ENCODE measurements around the gene HOXA10. TPM values are rescaled to one million over a fixed set of nuclear protein-coding genes. Genes with fewer than 3 reads are reported as not detected.

The HOXA10 gene
- total RNA-seq, 1 donor from 2014 or later: not detected

GRCh38 chr7:27165089-27165995, 8.8 kb downstream of the HOXA10 start, which contains the start of gene HOXA9:
Gene HOXA9 (minus strand): TSS chr7:27165537. CDS start chr7:27165457, 80 bp downstream.
- peak; percentile 32 for DNase-seq
- peaks cover 52% of the 10 kb centered on the region for H3K4me1 ChIP-seq
- H3K9me3 ChIP-seq (replicated peaks): no peaks in the 10 kb centered on the region
- no peak for TF ChIP-seq CTCF (IDR thresholded peaks at IDR 0.05; ENCODE audit: borderline replicate concordance)
- H3K27me3 ChIP-seq (ENCODE audit: low read depth): peaks cover 100% of the 10 kb centered on the region
- no peaks in the 10 kb centered on the region for H3K36me3 ChIP-seq
- H3K4me3 ChIP-seq: peak within 1 kb of the TSS; percentile 54
- no peak within 1 kb of the TSS for H3K27ac ChIP-seq (replicated peaks)
- intact Hi-C loops (cut with micrococcal nuclease): no loop called here

- Histone ChIP-seq H3K4me3 (peak overlapping the region; percentile 54), H3K9me3 (replicated peaks) (no peaks in the 10 kb centered on the region), H3K27me3 (ENCODE audit: low read depth) (peaks cover 100% of the 10 kb centered on the region), H3K36me3 (no peaks in the 10 kb centered on the region), H3K27ac (replicated peaks) (no peak overlapping the region), H3K4me1 (peaks cover 49% of the 10 kb centered on the region)
- TF ChIP-seq CTCF (IDR thresholded peaks at IDR 0.05; ENCODE audit: borderline replicate concordance): no peak
- peak; percentile 14 for DNase-seq
- intact Hi-C loops (cut with micrococcal nuclease): loop anchor here (5.0 kb wide), 1 partner anchor 792 kb away; no protein-coding TSS in a partner anchor
These were observed 9.6 kb downstream of the HOXA10 start for GRCh38 chr7:27164367-27165088.

- no peak for DNase-seq
- no peaks in the 10 kb centered on the region for H3K36me3 ChIP-seq
- peaks cover 100% of the 10 kb centered on the region for H3K27me3 ChIP-seq (ENCODE audit: low read depth)
- intact Hi-C loops (cut with micrococcal nuclease): loop anchor here (5.0 kb wide), 1 partner anchor 792 kb away; no protein-coding TSS in a partner anchor
- peak overlapping the region; percentile 54 for H3K4me3 ChIP-seq
- H3K27ac ChIP-seq (replicated peaks): no peak overlapping the region
- no peak for TF ChIP-seq CTCF (IDR thresholded peaks at IDR 0.05; ENCODE audit: borderline replicate concordance)
- H3K4me1 ChIP-seq: peaks cover 46% of the 10 kb centered on the region
- no peaks in the 10 kb centered on the region for H3K9me3 ChIP-seq (replicated peaks)
These were observed 10.1 kb downstream of the HOXA10 start for GRCh38 chr7:27164045-27164366.

- Histone ChIP-seq H3K36me3 (no peaks in the 10 kb centered on the region), H3K27ac (replicated peaks) (no peak overlapping the region), H3K4me1 (peaks cover 46% of the 10 kb centered on the region), H3K27me3 (ENCODE audit: low read depth) (peaks cover 100% of the 10 kb centered on the region), H3K4me3 (no peak overlapping the region), H3K9me3 (replicated peaks) (no peaks in the 10 kb centered on the region)
- no peak for TF ChIP-seq CTCF (IDR thresholded peaks at IDR 0.05; ENCODE audit: borderline replicate concordance)
- intact Hi-C loops (cut with micrococcal nuclease): loop anchor here (5.0 kb wide), 1 partner anchor 791 kb away; no protein-coding TSS in a partner anchor
- peak; percentile 9 for DNase-seq
These were observed 10.7 kb downstream of the HOXA10 start for GRCh38 chr7:27163288-27164044.
